ENCODE data around the gene GAS7.

GRCh38 chr17:10233161-10233560 lies 34.8 kb upstream of the GAS7 start:
- TF ChIP-seq, protein P1, sequence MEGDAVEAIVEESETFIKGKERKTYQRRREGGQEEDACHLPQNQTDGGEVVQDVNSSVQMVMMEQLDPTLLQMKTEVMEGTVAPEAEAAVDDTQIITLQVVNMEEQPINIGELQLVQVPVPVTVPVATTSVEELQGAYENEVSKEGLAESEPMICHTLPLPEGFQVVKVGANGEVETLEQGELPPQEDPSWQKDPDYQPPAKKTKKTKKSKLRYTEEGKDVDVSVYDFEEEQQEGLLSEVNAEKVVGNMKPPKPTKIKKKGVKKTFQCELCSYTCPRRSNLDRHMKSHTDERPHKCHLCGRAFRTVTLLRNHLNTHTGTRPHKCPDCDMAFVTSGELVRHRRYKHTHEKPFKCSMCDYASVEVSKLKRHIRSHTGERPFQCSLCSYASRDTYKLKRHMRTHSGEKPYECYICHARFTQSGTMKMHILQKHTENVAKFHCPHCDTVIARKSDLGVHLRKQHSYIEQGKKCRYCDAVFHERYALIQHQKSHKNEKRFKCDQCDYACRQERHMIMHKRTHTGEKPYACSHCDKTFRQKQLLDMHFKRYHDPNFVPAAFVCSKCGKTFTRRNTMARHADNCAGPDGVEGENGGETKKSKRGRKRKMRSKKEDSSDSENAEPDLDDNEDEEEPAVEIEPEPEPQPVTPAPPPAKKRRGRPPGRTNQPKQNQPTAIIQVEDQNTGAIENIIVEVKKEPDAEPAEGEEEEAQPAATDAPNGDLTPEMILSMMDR (IDR thresholded peaks at IDR 0.05) = no peak
- TF ChIP-seq EZH2 (IDR thresholded peaks at IDR 0.05; ENCODE audit: borderline replicate concordance, insufficient read depth, low read depth, low read length, poor library complexity, severe bottlenecking) = no peak

All from B cell (primary cell).